ENCODE results near the gene LAMTOR1.

- TF ChIP-seq CTCF (IDR thresholded peaks at IDR 0.05) (no peak), POLR2AphosphoS5 (IDR thresholded peaks at IDR 0.05) (no peak), EP300 (IDR thresholded peaks at IDR 0.05) (no peak)
Observed at GRCh38 chr11:72081184-72081644, 21.9 kb downstream of the LAMTOR1 start.

All from suprapubic skin (tissue), 4 donors.